NCI-H510A (cell line): ENCODE data around the gene ASGR1.
A peak's percentile ranks its signal among the peaks of the same experiment; 100 is the strongest.

Experiments
- DNase-seq: peaks from one replicate; lab custom pipeline; 2025; lab: John Stamatoyannopoulos, UW

ASGR1 gene

GRCh38 chr17:7216242-7217112 is 37.3 kb upstream of the ASGR1 start:
- no peak for DNase-seq

GRCh38 chr17:7215652-7216180 is 36.5 kb upstream of the ASGR1 start:
- DNase-seq: no peak

GRCh38 chr17:7215136-7215638 is 36.0 kb upstream of the ASGR1 start:
- DNase-seq: no peak

GRCh38 chr17:7214300-7215135 is 35.3 kb upstream of the ASGR1 start:
- DNase-seq: peak; percentile 98

GRCh38 chr17:7213895-7214299 is 34.7 kb upstream of the ASGR1 start:
- DNase-seq: peak; percentile 74

- DNase-seq: no peak
Measured at GRCh38 chr17:7211491-7212273, 32.5 kb upstream of the ASGR1 start.

GRCh38 chr17:7208754-7209460 is 29.7 kb upstream of the ASGR1 start:
- DNase-seq: no peak

GRCh38 chr17:7208027-7208571 is 28.9 kb upstream of the ASGR1 start:
- DNase-seq: no peak

GRCh38 chr17:7207120-7208001 is 28.2 kb upstream of the ASGR1 start:
- no peak for DNase-seq

GRCh38 chr17:7205561-7205960 is 26.4 kb upstream of the ASGR1 start:
- no peak for DNase-seq

- DNase-seq: peak; percentile 92
Measured at GRCh38 chr17:7204828-7205461, 25.8 kb upstream of the ASGR1 start.

- DNase-seq: no peak
Measured at GRCh38 chr17:7204336-7204735, 25.2 kb upstream of the ASGR1 start.

GRCh38 chr17:7203391-7203790 is 24.2 kb upstream of the ASGR1 start:
- DNase-seq: no peak

- no peak for DNase-seq
Measured at GRCh38 chr17:7196651-7197401, 17.7 kb upstream of the ASGR1 start.

- no peak for DNase-seq
Measured at GRCh38 chr17:7195971-7196370, 16.8 kb upstream of the ASGR1 start.

- no peak for DNase-seq
Measured at GRCh38 chr17:7192271-7192937, 13.2 kb upstream of the ASGR1 start.

- DNase-seq: no peak
Measured at GRCh38 chr17:7191571-7192270, 12.6 kb upstream of the ASGR1 start.
